Smooth muscle cell of the pulmonary artery (primary cell): ENCODE results near the gene MAGEA8. TPM values are rescaled to one million over a fixed set of nuclear protein-coding genes. Genes with fewer than 3 reads are reported as not detected.

Experiments used
- total RNA-seq: library from RNA; depleted of rRNA; stranded (reverse); fragments of >200 nt; gene quantifications from 2 replicates; pipeline ENCODE4 v1.2.3, GENCODE V29; 2014

Gene MAGEA8
- total RNA-seq, result not detected in 2 replicates

GRCh38 chrX:149881081-149881711, at the start of gene MAGEA8:
TSS of gene MAGEA8 (plus strand) at chrX:149881183. CDS start at chrX:149884273, 3,090 bp downstream.

GRCh38 chrX:149929400-149929799, 48.4 kb downstream of the MAGEA8 start, which contains the start of gene HSFX4:
TSS of gene HSFX4 (plus strand) at chrX:149929573. CDS start at chrX:149929645, 72 bp downstream.

Other genes starting within 250 kb of the MAGEA8 start
- gene TMEM185A, start 249.4 kb upstream of the MAGEA8 start, total RNA-seq, result 19.6 and 22.2 TPM in 2 replicates
- not detected in 2 replicates for gene MAGEA11, start 169.1 kb upstream of the MAGEA8 start, total RNA-seq
- gene HSFX1, start 107.1 kb upstream of the MAGEA8 start, total RNA-seq, result 1.1 and 1.7 TPM in 2 replicates
- gene MAGEA9, start 99.3 kb upstream of the MAGEA8 start, total RNA-seq, result not detected in 2 replicates
- not detected in 2 replicates for gene HSFX4, start 48.4 kb downstream of the MAGEA8 start, total RNA-seq
- 19.0 and 22.9 TPM in 2 replicates for gene EOLA2, start 57.3 kb downstream of the MAGEA8 start, total RNA-seq